ENCODE data around the gene MYD88.

DNA sequence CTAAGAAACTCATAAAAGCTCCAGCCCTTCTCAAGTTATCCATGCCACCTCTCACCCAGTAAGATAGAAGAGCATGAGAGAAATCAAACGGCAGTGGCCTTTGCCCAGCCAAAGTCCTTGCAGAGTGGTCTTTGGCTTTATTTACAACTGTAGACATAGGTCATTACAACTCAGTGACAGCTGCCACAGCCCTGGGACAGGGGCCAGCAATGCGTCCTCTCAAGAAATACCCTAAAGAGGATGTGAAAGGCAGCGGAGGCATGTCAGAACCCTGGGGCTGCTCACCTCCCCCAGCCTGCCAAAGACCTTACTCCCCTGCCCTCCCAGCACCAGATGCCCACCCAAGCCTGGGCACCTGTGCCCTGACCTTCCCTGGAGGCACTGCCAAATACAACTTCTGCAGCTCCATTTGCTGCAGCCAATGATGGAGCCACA, 7.8 kb upstream of the MYD88 start:
- TF ChIP-seq CBX3 (IDR thresholded peaks at IDR 0.05; ENCODE audit: low read depth) (no peak), EZH2phosphoT487 (IDR thresholded peaks at IDR 0.05; ENCODE audit: borderline replicate concordance) (no peak), EZH2 (IDR thresholded peaks at IDR 0.05) (no peak), SIN3A (IDR thresholded peaks at IDR 0.05; ENCODE audit: low read depth) (no peak)
- TF ChIP-seq, protein P1, sequence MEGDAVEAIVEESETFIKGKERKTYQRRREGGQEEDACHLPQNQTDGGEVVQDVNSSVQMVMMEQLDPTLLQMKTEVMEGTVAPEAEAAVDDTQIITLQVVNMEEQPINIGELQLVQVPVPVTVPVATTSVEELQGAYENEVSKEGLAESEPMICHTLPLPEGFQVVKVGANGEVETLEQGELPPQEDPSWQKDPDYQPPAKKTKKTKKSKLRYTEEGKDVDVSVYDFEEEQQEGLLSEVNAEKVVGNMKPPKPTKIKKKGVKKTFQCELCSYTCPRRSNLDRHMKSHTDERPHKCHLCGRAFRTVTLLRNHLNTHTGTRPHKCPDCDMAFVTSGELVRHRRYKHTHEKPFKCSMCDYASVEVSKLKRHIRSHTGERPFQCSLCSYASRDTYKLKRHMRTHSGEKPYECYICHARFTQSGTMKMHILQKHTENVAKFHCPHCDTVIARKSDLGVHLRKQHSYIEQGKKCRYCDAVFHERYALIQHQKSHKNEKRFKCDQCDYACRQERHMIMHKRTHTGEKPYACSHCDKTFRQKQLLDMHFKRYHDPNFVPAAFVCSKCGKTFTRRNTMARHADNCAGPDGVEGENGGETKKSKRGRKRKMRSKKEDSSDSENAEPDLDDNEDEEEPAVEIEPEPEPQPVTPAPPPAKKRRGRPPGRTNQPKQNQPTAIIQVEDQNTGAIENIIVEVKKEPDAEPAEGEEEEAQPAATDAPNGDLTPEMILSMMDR (IDR thresholded peaks at IDR 0.05 in 2 of 3, conservative IDR thresholded peaks at IDR 0.05 in 1 of 3; ENCODE audit: borderline replicate concordance in 1 of 3, insufficient read depth in 1 of 3, low read depth in 2 of 3, low read length in 2 of 3): no peak
